ENCODE measurements around the gene DNAJC6.
A peak's percentile ranks its signal among the peaks of the same experiment; 100 is the strongest.

DNAJC6 gene

GRCh38 chr1:65431111-65431705, 121.9 kb downstream of the DNAJC6 start:
- peak; percentile 59 for TF ChIP-seq CTCF (conservative IDR thresholded peaks at IDR 0.05; ENCODE audit: low read depth, low read length)
- Histone ChIP-seq H3K36me3 (ENCODE audit: insufficient read depth) (no peaks in the 10 kb centered on the region), H3K79me2 (ENCODE audit: insufficient read depth, low read depth) (no peaks in the 10 kb centered on the region), H3K4me2 (no peak overlapping the region), H3K27me3 (ENCODE audit: insufficient read depth, low read depth) (no peaks in the 10 kb centered on the region), H2AFZ (ENCODE audit: low read depth) (no peak overlapping the region), H3K9ac (no peak overlapping the region), H4K20me1 (ENCODE audit: insufficient read depth) (no peaks in the 10 kb centered on the region), H3K27ac (no peak overlapping the region), H3K4me3 (IDR thresholded peaks at IDR 0.05; ENCODE audit: insufficient read depth, low read depth, low read length) (no peak overlapping the region), H3K4me1 (ENCODE audit: low read depth, poor library complexity, severe bottlenecking) (no peaks in the 10 kb centered on the region)

GRCh38 chr1:65432918-65433317, 123.6 kb downstream of the DNAJC6 start:
- no peak for TF ChIP-seq CTCF (conservative IDR thresholded peaks at IDR 0.05; ENCODE audit: low read depth, low read length)
- Histone ChIP-seq H3K4me2 (no peak overlapping the region), H3K36me3 (ENCODE audit: insufficient read depth) (no peaks in the 10 kb centered on the region)

GRCh38 chr1:65434255-65434654, 124.9 kb downstream of the DNAJC6 start:
- Histone ChIP-seq H3K4me2 (no peak overlapping the region), H3K36me3 (ENCODE audit: insufficient read depth) (no peaks in the 10 kb centered on the region), H3K9ac (no peak overlapping the region)

More at GRCh38 chr1:65432918-65433317, 123.6 kb downstream of the DNAJC6 start:
- no peaks in the 10 kb centered on the region for H3K27me3 ChIP-seq (ENCODE audit: insufficient read depth, low read depth)
- no peak overlapping the region for H3K4me3 ChIP-seq (IDR thresholded peaks at IDR 0.05; ENCODE audit: insufficient read depth, low read depth, low read length)
- no peaks in the 10 kb centered on the region for H4K20me1 ChIP-seq (ENCODE audit: insufficient read depth)
- no peaks in the 10 kb centered on the region for H3K79me2 ChIP-seq (ENCODE audit: insufficient read depth, low read depth)
- no peak overlapping the region for H2AFZ ChIP-seq (ENCODE audit: low read depth)
- no peaks in the 10 kb centered on the region for H3K4me1 ChIP-seq (ENCODE audit: low read depth, poor library complexity, severe bottlenecking)
- H3K27ac ChIP-seq = no peak overlapping the region
- no peak overlapping the region for H3K9ac ChIP-seq

GRCh38 chr1:65434760-65435159, 125.4 kb downstream of the DNAJC6 start:
- Histone ChIP-seq H3K9ac (no peak overlapping the region), H3K27ac (no peak overlapping the region), H3K79me2 (ENCODE audit: insufficient read depth, low read depth) (no peaks in the 10 kb centered on the region), H4K20me1 (ENCODE audit: insufficient read depth) (no peaks in the 10 kb centered on the region), H3K4me1 (ENCODE audit: low read depth, poor library complexity, severe bottlenecking) (no peaks in the 10 kb centered on the region), H3K4me3 (IDR thresholded peaks at IDR 0.05; ENCODE audit: insufficient read depth, low read depth, low read length) (no peak overlapping the region), H3K27me3 (ENCODE audit: insufficient read depth, low read depth) (no peaks in the 10 kb centered on the region), H2AFZ (ENCODE audit: low read depth) (no peak overlapping the region), H3K4me2 (no peak overlapping the region), H3K36me3 (ENCODE audit: insufficient read depth) (no peaks in the 10 kb centered on the region)
- no peak for TF ChIP-seq CTCF (conservative IDR thresholded peaks at IDR 0.05; ENCODE audit: low read depth, low read length)

More at GRCh38 chr1:65434255-65434654, 124.9 kb downstream of the DNAJC6 start:
- Histone ChIP-seq H3K4me3 (IDR thresholded peaks at IDR 0.05; ENCODE audit: insufficient read depth, low read depth, low read length) (no peak overlapping the region), H4K20me1 (ENCODE audit: insufficient read depth) (no peaks in the 10 kb centered on the region), H3K27me3 (ENCODE audit: insufficient read depth, low read depth) (no peaks in the 10 kb centered on the region), H3K79me2 (ENCODE audit: insufficient read depth, low read depth) (no peaks in the 10 kb centered on the region), H3K4me1 (ENCODE audit: low read depth, poor library complexity, severe bottlenecking) (no peaks in the 10 kb centered on the region), H3K27ac (no peak overlapping the region), H2AFZ (ENCODE audit: low read depth) (no peak overlapping the region)
- 0 out of 2 replicates have a peak, but pooled peaks have one; percentile 24 for TF ChIP-seq CTCF (conservative IDR thresholded peaks at IDR 0.05; ENCODE audit: low read depth, low read length)

All from KMS-11 (cell line).